DMS53 treated with DMSO at 0.1 percent for 48 hours (cell line): ENCODE results near the gene ADGRL1.

Source experiments
- DNase-seq: peaks from one replicate; lab custom pipeline; 2025; ENCODE audit not compliant: unreplicated experiment; lab: John Stamatoyannopoulos, UW

ADGRL1 gene

DNA sequence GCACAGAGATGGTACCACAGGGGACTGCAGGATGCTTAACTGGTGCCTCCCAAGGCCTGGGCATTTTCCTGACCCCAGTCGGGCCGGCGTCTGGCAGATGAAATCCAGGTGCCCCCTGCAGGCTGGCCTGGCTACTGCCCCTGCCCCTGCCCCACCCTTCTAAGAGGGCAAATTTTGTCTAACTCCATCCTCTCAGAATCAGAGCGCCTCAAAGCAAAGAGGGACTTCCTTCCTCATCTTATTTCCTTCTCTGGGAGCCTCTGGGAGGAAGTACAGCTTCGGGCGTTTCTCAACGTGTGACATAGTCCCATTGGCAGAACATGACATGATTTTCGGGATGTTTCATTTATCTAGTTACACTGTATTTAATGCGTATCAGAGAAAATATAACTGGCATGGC, 91.1 kb downstream of the ADGRL1 start:
- no peak for DNase-seq

DNA sequence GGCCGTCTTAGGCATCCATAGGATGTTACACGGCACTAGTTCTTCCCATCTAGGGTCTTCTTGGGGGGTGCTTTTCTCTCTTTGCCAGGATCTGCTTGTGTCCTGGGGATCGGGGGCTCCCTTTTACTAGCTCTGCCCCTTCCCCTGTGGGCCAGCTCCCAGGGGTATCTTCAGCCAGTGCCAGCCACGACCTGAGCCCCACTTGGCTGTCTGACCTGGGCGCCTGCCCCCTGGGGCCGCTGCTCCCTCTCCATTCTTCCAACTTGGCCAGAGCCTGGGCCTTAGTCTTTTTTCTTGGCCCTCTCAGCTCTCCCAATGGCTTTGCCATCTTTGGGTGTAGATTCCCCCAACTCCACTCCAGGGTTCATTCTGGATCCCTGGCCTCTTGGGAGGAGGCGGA, 91.5 kb downstream of the ADGRL1 start:
- no peak for DNase-seq

DNA sequence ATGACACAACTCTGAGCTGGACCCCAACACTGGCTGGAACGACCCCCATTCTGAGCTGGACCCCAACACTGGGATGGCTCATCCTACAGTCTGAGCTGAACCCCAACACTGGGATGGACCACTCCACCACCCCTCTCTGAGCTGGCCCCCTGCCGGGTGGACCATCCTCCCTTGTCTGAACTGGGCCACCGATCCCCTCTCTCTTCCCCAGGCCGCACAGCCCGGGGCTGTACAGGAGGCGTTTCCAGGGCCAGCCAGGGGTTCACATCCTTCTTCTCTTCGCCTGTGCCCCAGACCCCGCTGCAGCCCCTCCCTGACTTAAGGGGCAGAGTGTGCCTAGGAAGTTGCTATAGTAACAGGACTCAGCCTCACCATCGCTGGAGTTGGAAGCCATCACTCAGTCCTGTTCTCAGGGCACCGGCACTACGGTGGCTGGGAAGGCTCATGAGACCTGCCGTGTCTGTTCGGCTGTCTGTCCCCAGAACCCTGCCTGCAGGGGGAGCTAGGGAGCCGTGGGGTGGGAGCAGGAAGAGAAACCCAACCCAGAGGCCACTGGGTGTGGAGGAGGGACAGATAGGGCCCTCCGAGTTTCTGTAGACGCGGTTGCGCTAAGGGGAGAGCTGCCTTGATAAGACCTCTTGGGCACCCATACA, 92.1 kb downstream of the ADGRL1 start:
- no peak for DNase-seq

DNA sequence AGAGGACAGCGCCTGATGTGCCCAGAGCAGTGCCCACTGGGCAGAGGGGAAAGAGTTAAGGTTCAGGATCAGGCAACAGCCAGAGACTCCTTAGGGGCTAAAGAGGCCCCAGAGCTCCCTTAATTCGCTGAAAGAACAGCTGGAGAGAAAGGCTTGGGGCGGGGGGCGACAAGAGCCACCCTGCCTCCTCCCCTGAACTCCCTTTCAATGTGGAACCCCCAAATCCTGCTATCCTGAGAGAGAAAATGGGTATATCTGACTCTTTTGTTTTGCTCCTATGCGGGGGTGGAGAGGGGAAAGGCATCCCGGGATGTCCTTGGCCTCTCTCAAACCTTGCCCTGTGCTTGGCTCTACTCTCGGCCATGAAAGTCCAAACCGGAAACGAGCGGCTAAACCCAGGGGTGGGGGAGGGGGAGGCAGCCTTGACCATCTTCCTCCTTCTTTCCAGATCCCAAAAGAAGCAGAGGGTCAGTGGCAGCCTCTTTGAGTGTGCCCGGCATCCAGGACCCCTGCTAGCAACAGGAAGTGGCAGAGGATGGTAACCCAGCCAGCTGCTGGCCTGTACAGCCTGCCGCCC, 93.1 kb downstream of the ADGRL1 start:
- DNase-seq = no peak

DNA sequence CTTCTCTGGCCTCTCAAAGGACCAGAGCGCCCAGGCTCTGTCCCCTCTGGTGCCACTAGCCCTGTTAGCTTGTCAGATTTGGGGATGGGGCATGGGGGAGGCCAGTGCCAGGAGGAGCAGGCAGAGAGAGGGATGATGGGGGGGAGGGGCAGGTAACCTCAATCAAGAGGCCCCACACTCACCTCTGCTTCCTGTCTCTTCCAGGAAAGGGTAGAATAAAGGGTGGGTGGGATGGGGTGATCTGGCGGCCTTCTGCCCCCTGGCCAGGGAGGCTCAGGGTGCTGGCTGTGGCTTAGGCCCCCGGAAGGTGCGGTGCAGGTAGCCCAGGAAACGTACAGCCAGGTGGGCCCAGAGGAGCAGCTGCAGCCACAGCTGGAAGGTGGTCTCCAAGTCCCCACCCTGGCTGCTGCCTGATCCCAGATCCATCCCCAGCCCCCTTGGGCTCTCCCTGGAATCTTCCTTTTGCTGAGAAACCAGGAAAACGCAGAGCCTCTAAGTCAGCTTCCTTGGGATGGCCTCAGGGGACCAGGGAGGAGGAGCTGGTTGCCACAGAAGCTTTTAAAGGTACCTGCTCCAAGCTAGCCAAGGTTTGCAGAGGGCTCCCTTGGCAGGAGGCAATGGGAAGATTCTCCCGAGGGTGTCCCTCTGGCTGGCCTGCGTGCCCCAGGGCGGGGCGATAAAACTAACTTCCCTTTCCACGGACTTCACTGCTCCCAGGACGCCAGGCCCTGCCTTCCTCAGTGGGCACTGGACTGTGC, 93.7 kb downstream of the ADGRL1 start:
- DNase-seq = no peak

DNA sequence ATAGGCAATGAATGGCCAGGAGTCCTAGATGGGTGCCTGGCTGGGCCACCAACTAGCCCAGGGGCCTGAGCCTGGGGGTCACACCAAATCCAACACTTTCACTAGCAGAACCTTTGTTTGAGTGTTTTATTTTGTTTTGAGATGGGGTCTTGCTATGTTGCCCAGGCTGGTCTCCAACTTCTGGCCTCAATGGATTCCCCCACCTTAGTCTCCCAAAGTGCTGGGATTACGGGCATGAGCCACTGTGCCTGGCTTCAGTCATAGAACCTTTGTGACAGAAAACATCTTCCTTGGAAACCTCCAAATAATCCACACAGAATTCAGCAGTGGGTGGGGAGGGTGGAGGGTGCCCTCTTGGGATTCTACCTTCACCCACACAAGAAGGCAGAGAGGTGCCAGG, 94.5 kb downstream of the ADGRL1 start:
- no peak for DNase-seq

DNA sequence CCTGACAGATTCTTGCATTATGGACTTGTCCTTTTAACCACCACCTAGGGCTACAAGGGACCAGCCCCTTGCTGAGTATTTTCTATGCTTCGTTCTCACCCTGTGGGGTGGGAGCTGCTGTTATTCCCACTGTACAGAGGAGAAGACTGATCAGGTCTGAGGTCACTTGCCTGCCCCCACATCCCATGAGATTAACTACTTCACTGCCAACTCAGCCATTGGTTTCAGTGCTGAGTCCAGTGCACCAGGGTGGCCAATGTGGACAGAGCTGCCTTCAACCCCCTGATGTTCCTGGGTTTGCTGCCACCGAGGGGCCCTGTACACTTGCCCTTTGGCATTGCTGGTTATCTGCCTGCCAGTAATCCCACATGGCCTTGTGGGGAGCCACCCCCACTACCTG, 95.3 kb downstream of the ADGRL1 start:
- DNase-seq = no peak

DNA sequence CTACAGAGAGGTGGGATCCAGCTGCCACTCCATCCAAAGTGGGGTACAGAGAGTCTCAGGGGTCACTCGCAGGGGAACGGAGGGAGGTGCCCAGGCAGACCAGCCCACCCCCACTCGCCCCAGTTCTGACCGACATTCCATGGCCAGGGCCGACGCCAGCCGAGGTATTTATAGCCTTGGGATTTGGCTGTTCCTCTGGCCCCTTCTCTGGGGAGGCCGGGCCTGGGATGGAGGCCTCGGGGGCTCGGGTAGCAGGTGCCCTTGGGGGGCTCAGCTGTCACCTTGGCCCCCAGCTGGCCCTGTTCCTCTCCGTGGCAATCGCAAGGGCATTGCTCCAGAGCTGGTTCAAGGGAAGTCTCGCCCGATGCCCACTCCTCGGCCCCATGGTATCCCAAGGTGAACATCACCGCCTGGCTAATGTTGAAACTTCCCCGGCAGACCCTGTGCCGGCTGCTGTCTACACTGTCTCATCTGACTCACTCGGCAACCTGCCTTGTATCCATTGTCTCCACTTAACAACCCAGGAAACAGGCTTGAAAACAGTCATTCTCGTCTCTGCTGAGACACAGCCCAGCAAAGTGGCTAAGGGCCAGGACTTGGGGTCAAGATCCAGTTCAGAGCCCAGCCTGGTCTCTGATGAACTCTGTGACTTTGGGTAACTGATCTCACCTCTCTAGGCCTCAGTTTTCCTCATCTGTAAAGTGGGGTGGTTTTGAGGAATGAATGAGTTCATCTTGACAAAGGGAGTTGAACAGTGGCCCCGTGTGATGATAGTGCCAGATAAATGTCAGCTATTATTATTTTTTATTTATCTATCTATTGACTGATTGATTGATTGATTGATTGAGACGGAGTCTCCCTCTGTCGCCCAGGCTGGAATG, 98.1 kb downstream of the ADGRL1 start:
- DNase-seq = no peak

DNA sequence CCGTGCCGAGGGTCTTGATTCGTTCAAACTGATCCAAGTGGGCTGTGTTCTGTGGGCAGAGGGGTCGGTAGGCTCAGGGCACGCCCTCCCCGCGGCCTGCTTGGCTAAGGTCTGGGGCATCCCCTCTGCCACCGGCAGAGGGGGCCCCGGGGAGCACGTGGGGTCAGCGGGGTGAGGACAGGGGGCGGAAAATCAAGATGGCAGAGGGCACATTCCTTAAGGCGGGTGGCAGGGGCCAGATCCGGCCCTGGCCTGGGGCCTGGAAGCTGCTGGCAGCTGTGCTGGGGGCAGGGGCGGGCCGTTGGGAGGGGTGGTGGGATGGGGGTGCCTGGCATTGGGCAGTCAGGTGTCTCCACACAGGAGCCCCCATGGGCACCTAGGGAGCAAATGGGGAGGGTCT, 99.1 kb downstream of the ADGRL1 start:
- no peak for DNase-seq

DNA sequence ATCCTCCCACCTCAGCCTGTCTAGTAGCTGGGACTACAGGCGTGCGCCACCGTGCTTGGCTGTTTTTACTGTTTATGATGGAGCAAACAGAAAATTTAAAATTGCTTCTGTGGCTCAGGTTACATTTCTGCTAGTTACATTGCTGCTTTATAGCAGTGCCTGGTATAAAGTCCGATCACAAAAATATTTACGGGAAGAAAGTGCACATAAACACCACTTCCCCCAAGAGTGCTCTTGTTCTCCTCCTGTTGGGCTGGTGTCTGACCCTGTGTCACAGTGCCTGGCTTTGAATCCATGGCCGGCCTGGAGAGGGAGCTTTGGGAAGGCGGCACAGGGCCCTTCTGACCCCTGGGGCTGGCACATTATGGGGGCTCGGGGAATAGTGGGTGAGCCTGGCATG, 100.3 kb downstream of the ADGRL1 start:
- no peak for DNase-seq

DNA sequence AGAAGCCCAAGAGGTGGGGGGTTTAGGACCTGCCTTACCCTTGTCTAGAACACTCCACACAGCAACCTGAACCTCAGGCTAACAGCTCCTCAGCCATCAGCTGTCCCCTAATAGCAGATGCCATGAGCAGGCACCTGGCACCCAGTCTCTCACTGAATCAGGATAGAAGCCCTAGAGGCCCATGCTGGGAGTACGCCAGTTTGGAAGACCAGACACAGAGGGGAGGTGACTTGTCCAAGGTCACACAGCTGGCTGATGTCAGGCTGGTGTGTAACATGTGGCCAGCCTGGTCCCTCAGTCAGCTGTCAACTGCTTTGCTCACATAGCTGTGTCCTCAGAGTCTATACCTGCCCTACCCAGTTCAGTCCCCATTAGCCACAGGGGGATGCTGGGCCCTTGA, 102.7 kb downstream of the ADGRL1 start:
- no peak for DNase-seq

DNA sequence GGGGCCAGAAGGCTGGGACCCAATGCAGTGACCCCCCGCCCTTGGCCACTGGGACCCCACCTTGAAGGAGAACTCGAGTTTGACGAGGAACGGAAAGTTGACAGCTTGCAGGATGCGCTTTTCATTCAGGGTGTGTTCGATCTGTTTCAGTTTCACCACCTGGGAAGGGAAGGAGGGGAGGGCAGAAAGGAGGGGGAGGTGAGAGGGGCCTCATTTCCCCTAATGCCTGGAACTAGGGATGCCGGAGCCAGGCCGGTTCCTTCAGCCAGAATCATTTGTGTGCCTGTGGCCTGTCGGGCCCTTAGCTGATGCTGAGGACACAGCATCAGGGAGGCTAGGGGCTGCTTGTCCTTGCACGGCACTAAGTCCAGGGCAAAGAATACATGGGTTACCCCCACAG, 103.2 kb downstream of the ADGRL1 start:
- no peak for DNase-seq

DNA sequence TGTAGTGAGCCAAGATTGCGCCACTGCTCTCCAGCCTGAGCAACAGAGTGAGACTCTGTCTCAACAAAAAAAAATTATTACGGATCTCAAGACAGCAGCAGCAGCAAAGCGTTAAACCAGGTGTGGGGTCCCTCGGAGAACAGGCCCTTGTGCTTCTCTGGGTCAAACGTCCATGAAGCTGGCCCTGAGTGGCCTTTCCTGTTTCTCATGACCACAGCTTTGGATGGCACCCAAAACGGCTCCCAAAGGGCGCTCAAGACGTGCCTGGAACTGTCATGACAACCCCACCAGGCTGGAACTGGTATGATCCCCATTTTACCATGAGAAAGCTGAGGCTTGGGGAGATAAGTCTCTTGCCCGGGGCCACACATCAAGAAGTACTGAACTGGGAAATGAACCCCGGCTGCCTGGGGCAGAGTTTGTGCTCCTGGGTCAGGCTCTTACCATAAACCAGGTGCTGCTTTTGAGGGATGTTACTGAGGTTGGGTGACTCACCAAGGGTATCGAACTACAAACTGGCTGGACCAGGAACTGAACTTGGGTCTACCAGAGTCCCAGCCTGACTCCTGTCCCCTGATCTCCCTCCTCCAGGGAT, 103.8 kb downstream of the ADGRL1 start:
- no peak for DNase-seq

DNA sequence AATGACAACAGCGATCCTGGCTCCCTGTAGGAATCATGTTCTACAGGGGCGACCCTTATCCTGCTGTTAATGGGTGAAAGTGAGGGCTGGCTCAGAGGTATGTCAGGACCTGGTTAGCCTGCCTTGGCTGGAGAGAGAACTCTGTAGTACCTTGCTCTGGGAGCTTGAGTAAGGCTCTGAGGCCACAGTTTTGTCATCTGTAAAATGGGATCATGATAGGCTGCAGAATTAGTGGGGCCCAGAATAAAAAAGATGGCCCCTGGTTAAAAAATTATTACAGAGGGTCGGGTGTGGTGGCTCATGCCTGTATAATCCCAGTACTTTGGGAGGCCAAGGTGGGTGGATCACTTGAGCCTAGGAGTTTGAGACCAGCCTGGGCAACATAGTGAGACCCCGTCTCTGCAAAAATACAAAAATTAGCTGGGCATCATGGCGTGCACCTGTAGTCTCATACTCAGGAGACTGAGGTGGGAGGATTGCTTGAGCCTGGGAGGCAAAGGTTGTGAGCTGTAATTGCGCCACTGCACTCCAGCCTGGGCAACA, 104.9 kb downstream of the ADGRL1 start:
- DNase-seq = no peak
